OCI-LY7 (cell line): ENCODE results near the gene SMC4. TPM values are rescaled to one million over a fixed set of nuclear protein-coding genes. Genes with fewer than 3 reads are reported as not detected.

Experiments
- BruUV-seq: library from RNA; stranded (reverse); fragments of 400-500 nt; replicated peaks from 2 replicates; lab custom pipeline; 2021; lab: Mats Ljungman, UMichigan
- CTCF ChIA-PET: fragments of 300-600 bp; sonication (Branson Sonifier 250); formaldehyde crosslinking; loops from one replicate; lab custom pipeline; 2022; ENCODE audit warnings: antibody characterized with exemption; ENCODE audit not compliant: unreplicated experiment; lab: Charles Lee
- POLR2A ChIA-PET: fragments of 300-600 bp; sonication (Branson Sonifier 250); formaldehyde crosslinking; loops from one replicate; lab custom pipeline; 2022; ENCODE audit warnings: antibody characterized with exemption; lab: Charles Lee
- DNase-seq: peaks from one replicate; pipeline ENCODE4 v3.0.0-alpha.2; 2015; ENCODE audit warnings: low spot score
- H2AFZ ChIP-seq: fragments of 200-600 bp; sonication (generic), shearing (Covaris generic); 2 replicates; pipeline ENCODE4 v1.6.1; 2014; ENCODE audit warnings: mild to moderate bottlenecking, antibody characterized with exemption, low read length, moderate library complexity
- H3K27ac ChIP-seq: fragments of 200-600 bp; sonication (generic); 2 replicates; pipeline ENCODE4 v1.5.1; 2014; ENCODE audit warnings: mixed run types, low read depth, mild to moderate bottlenecking, moderate library complexity, low read length, inconsistent platforms; ENCODE audit not compliant: poor library complexity, severe bottlenecking
- H3K36me3 ChIP-seq: fragments of 200-600 bp; sonication (generic); 2 replicates; pipeline ENCODE4 v1.6.1; 2014; ENCODE audit warnings: mild to moderate bottlenecking, antibody characterized with exemption, low read length, moderate library complexity, mixed read lengths; ENCODE audit not compliant: insufficient read depth
- H3K4me1 ChIP-seq: fragments of 200-600 bp; sonication (generic); 2 replicates; pipeline ENCODE4 v1.5.1; 2014; ENCODE audit warnings: mild to moderate bottlenecking, low read length; ENCODE audit not compliant: insufficient read depth, poor library complexity, severe bottlenecking
- H3K4me2 ChIP-seq: fragments of 200-600 bp; sonication (generic); 2 replicates; pipeline ENCODE4 v1.6.1; 2014; ENCODE audit warnings: mild to moderate bottlenecking, low read length
- H3K4me3 ChIP-seq: fragments of 200-600 bp; sonication (generic); 2 replicates; pipeline ENCODE4 v1.5.1; 2014; ENCODE audit warnings: mild to moderate bottlenecking, low read depth, low read length; ENCODE audit not compliant: poor library complexity, severe bottlenecking
- H3K79me2 ChIP-seq: fragments of 200-600 bp; sonication (generic); 2 replicates; pipeline ENCODE4 v1.6.1; 2016; ENCODE audit warnings: low read depth, mild to moderate bottlenecking, low read length, moderate library complexity, mixed read lengths; ENCODE audit not compliant: insufficient read depth
- H3K9me2 ChIP-seq: fragments of 200-600 bp; sonication (generic); 2 replicates; pipeline ENCODE4 v1.6.1; 2016; ENCODE audit warnings: mild to moderate bottlenecking, low read length, mixed read lengths; ENCODE audit not compliant: insufficient read depth
- H3K9me3 ChIP-seq: fragments of 200-600 bp; sonication (generic); 2 replicates; pipeline ENCODE4 v1.6.1; 2014; ENCODE audit warnings: mild to moderate bottlenecking, mixed run types, low read length, mixed read lengths
- H4K20me1 ChIP-seq: fragments of 200-600 bp; sonication (generic); 2 replicates; pipeline ENCODE4 v1.6.1; 2014; ENCODE audit warnings: mild to moderate bottlenecking, antibody characterized with exemption, low read length, moderate library complexity, mixed read lengths; ENCODE audit not compliant: insufficient read depth
- EZH2phosphoT487 ChIP-seq: fragments of 200-600 bp; sonication (generic); IDR thresholded peaks from 2 replicates; pipeline ENCODE4 v1.6.1; 2018; ENCODE audit warnings: low read depth, borderline replicate concordance, mild to moderate bottlenecking, mixed run types, antibody characterized with exemption, low read length, moderate library complexity, mixed read lengths
- intact Hi-C: fragments of 100-400 bp; cut with micrococcal nuclease; formaldehyde crosslinking; loops from one replicate; pipeline ENCODE4 v1.10.0; 2022; ENCODE audit not compliant: unreplicated experiment
- total RNA-seq, 2 experiments: library from RNA; depleted of rRNA in 1 of 2; stranded (reverse); fragments of >200 nt in 1 of 2; shearing (Covaris generic) in 1 of 2; gene quantifications; 2 replicates each; pipeline ENCODE4 v1.2.3, GENCODE V29; 2014 to 2022
- TF ChIP-seq, protein P1 (sequence below): fragments of 200-600 bp; sonication (generic); conservative IDR thresholded peaks from 2 replicates; pipeline ENCODE4 v1.5.1; 2014; ENCODE audit warnings: mild to moderate bottlenecking, antibody characterized with exemption, low read length, moderate library complexity, mixed read lengths

The SMC4 gene
- total RNA-seq, 2 experiments from 2014 or later, result 316 to 352 TPM

DNA sequence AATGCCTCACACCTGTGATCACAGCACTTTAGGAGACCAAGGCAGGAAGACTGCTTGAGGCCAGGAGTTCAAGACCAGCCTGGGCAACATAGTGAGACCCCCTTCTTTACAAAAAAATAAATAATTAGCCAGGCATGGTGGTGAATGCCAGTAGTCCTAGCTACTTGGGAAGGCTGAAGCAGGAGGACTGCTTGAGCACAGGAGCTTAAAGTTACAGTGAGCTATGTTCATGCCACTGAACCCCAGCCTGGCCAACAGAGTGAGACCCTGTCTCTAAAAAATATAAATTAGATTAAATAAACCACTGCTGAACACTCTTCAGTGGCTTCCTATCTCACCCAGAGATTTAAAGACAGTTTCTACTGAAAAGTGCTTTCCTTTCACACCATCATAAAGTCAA is 6.7 kb upstream of the SMC4 start:
- BruUV-seq, result no TSS peak
- Histone ChIP-seq H2AFZ (no peak overlapping the region), H3K79me2 (peaks cover 34% of the 10 kb centered on the region), H3K9me3 (no peaks in the 10 kb centered on the region), H3K4me2 (no peak overlapping the region), H3K27ac (no peak overlapping the region), H3K4me1 (peaks cover 32% of the 10 kb centered on the region), H3K9me2 (no peaks in the 10 kb centered on the region), H3K36me3 (no peaks in the 10 kb centered on the region; the same call in 1 of the 2 replicates), H4K20me1 (peaks cover 5% of the 10 kb centered on the region; the same call in 1 of the 2 replicates), H3K4me3 (no peak overlapping the region)
- intact Hi-C loops, result no loop called here
- DNase-seq, result no peak
- ChIA-PET CTCF (no interaction called here), POLR2A (interaction anchor here (0.6 to 1.2 kb wide), 3 partner anchors 15 to 140 kb away, joined by 3 to 5 read pairs (median 3); partner anchors contain the start of gene TRIM59)
- TF ChIP-seq, protein P1, sequence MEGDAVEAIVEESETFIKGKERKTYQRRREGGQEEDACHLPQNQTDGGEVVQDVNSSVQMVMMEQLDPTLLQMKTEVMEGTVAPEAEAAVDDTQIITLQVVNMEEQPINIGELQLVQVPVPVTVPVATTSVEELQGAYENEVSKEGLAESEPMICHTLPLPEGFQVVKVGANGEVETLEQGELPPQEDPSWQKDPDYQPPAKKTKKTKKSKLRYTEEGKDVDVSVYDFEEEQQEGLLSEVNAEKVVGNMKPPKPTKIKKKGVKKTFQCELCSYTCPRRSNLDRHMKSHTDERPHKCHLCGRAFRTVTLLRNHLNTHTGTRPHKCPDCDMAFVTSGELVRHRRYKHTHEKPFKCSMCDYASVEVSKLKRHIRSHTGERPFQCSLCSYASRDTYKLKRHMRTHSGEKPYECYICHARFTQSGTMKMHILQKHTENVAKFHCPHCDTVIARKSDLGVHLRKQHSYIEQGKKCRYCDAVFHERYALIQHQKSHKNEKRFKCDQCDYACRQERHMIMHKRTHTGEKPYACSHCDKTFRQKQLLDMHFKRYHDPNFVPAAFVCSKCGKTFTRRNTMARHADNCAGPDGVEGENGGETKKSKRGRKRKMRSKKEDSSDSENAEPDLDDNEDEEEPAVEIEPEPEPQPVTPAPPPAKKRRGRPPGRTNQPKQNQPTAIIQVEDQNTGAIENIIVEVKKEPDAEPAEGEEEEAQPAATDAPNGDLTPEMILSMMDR, result no peak
- TF ChIP-seq EZH2phosphoT487, result no peak

DNA sequence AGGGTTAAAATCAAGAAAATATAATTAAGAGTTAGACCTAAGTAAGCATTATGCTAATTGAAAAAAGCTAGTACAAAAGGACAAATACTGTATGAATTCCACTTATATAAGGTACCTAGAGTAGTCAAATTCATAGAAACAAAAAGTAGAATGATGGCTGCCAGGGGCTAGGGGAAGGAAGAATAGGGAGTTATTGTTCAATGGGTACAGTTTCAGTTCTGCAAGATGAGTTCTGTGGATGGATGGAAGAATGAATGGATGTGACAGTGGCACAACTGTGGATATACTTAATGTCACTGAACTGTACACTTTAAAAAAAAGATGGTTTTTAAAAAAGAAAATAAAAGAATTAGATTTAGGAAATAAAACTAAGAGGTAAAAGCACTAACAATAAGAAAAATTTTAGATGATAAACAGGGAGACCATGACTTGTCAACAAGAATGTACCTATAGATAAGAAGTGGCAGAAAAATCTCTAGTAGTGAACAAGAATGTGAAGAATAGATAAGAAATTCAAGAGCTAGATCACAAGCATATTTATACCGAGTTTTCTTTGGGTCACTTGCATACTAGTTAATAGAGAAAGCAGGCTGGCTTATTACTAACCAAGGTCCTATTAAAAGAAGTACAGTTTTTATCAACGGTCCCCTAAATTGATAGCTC is 6.0 kb upstream of the SMC4 start:
- BruUV-seq, result no TSS peak
- peaks cover 38% of the 10 kb centered on the region for H3K4me1 ChIP-seq
- no peak overlapping the region for H3K4me3 ChIP-seq
- H2AFZ ChIP-seq, result no peak overlapping the region
- TF ChIP-seq, protein P1, result no peak
- no peak for TF ChIP-seq EZH2phosphoT487
- no peak for DNase-seq
- intact Hi-C loops, result no loop called here
- H3K36me3 ChIP-seq, result no peaks in the 10 kb centered on the region; the same call in 1 of the 2 replicates
- H4K20me1 ChIP-seq, result peaks cover 5% of the 10 kb centered on the region; the same call in 1 of the 2 replicates
- H3K4me2 ChIP-seq, result no peak overlapping the region
- CTCF ChIA-PET, result no interaction called here
- H3K79me2 ChIP-seq, result peaks cover 41% of the 10 kb centered on the region
- no peak overlapping the region for H3K27ac ChIP-seq
- no peaks in the 10 kb centered on the region for H3K9me2 ChIP-seq
- no peaks in the 10 kb centered on the region for H3K9me3 ChIP-seq
- POLR2A ChIA-PET, result interaction anchor here (0.9 to 1.7 kb wide), 5 partner anchors 13 to 56 kb away, joined by 3 read pairs; partner anchors contain the start of gene TRIM59

DNA sequence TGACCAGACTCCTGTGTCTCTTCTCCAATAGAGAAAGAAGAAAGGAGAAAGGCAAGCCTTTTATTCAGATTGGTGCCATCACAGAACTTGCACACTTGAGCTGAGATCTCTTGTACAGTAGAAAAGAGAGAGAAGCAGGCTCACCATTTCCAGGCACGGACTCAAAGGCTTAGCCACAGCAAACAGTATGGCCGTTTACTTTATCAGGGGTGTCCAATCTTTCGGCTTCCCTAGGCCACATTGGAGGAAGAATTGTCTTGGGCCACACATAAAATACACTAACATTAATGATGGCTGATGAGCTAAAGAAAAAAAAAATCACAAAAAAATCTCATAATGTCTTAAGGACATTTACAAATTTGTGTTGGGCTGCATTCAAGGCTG is 5.4 kb upstream of the SMC4 start:
- H3K36me3 ChIP-seq, result no peaks in the 10 kb centered on the region; the same call in 1 of the 2 replicates
- H3K9me2 ChIP-seq, result no peaks in the 10 kb centered on the region
- peaks cover 38% of the 10 kb centered on the region for H3K4me1 ChIP-seq
- H4K20me1 ChIP-seq, result peaks cover 5% of the 10 kb centered on the region; the same call in 1 of the 2 replicates
- H2AFZ ChIP-seq, result no peak overlapping the region
- H3K79me2 ChIP-seq, result peaks cover 46% of the 10 kb centered on the region
- TF ChIP-seq, protein P1, result no peak
- TF ChIP-seq EZH2phosphoT487, result no peak
- intact Hi-C loops, result no loop called here
- H3K4me2 ChIP-seq, result no peak overlapping the region
- no peak for DNase-seq
- BruUV-seq, result no TSS peak
- no peaks in the 10 kb centered on the region for H3K9me3 ChIP-seq
- CTCF ChIA-PET, result no interaction called here
- POLR2A ChIA-PET, result interaction anchor here (0.6 to 1.7 kb wide), 6 partner anchors 13 to 140 kb away, joined by 3 to 4 read pairs (median 3); no protein-coding TSS in a partner anchor
- H3K4me3 ChIP-seq, result no peak overlapping the region
- H3K27ac ChIP-seq, result no peak overlapping the region
